SK-N-MC (cell line): Measurements from ENCODE around the gene KCNK13.
"Not testable (repeated sequence)": the region's sequence is repeated elsewhere in the genome, so short reads cannot be mapped to it uniquely, and the experiment has no call there.

Experiments used
- DNase-seq: peaks from one replicate; pipeline ENCODE4 v3.0.0-alpha.2; 2011; ENCODE audit warnings: low read depth, low spot score
- H3K27ac ChIP-seq: fragments of 200-600 bp; sonication (generic); 2 replicates; pipeline ENCODE4 v1.5.1; 2016; ENCODE audit warnings: mixed run types
- H3K36me3 ChIP-seq: fragments of 200-600 bp; sonication (generic); 2 replicates; pipeline ENCODE4 v1.6.1; 2017; ENCODE audit warnings: antibody characterized with exemption, low read length, mixed read lengths; ENCODE audit not compliant: insufficient read depth
- H3K4me3 ChIP-seq: fragments of 200-600 bp; sonication (generic); 2 replicates; pipeline ENCODE4 v1.5.1; 2016
- H3K9ac ChIP-seq: fragments of 200-600 bp; sonication (generic); 2 replicates; pipeline ENCODE4 v1.8.0; 2017; ENCODE audit warnings: mixed run types, mixed read lengths; ENCODE audit not compliant: insufficient read length
- H3K9me3 ChIP-seq: fragments of 200-600 bp; sonication (generic); 2 replicates; pipeline ENCODE4 v1.6.1; 2017; ENCODE audit warnings: low read depth, mild to moderate bottlenecking, antibody characterized with exemption, low read length, moderate library complexity, mixed read lengths
- EZH2 ChIP-seq: fragments of 200-600 bp; sonication (generic); IDR thresholded peaks from one replicate; pipeline ENCODE4 v1.6.1; 2017; ENCODE audit warnings: antibody characterized with exemption
- FOXP2 ChIP-seq: optimal IDR thresholded peaks from 2 replicates; pipeline ENCODE3; 2011; ENCODE audit warnings: mild to moderate bottlenecking, moderate library complexity; ENCODE audit not compliant: insufficient read depth; ENCODE audit errors: extremely low read length, control extremely low read depth
- POLR2AphosphoS5 ChIP-seq: IDR thresholded peaks from 2 replicates; pipeline ENCODE4 v1.6.1; 2012; ENCODE audit warnings: mild to moderate bottlenecking, low read depth, low read length, borderline replicate concordance

Gene KCNK13

GRCh38 chr14:90072350-90072749, 10.6 kb downstream of the KCNK13 start:
- no peaks in the 10 kb centered on the region for H3K9me3 ChIP-seq
- TF ChIP-seq POLR2AphosphoS5 = no peak
- no peak for TF ChIP-seq EZH2
- no peak for TF ChIP-seq FOXP2
- H3K27ac ChIP-seq = no peak overlapping the region
- no peak overlapping the region for H3K4me3 ChIP-seq
- no peaks in the 10 kb centered on the region for H3K36me3 ChIP-seq
- no peak overlapping the region for H3K9ac ChIP-seq
- DNase-seq = no peak

GRCh38 chr14:90079576-90079975, 17.8 kb downstream of the KCNK13 start:
- Histone ChIP-seq H3K27ac (no peak overlapping the region), H3K36me3 (no peaks in the 10 kb centered on the region), H3K9ac (no peak overlapping the region), H3K4me3 (no peak overlapping the region), H3K9me3 (no peaks in the 10 kb centered on the region)
- DNase-seq = no peak
- no peak for TF ChIP-seq POLR2AphosphoS5
- no peak for TF ChIP-seq FOXP2
- TF ChIP-seq EZH2 = no peak

- Histone ChIP-seq H3K27ac (no peak overlapping the region), H3K9me3 (no peaks in the 10 kb centered on the region), H3K4me3 (no peak overlapping the region), H3K9ac (no peak overlapping the region), H3K36me3 (no peaks in the 10 kb centered on the region)
- DNase-seq = no peak
- TF ChIP-seq FOXP2 (no peak), POLR2AphosphoS5 (no peak), EZH2 (no peak)
These were observed 25.6 kb downstream of the KCNK13 start for GRCh38 chr14:90087433-90087832.

- DNase-seq = no peak
- Histone ChIP-seq H3K4me3 (no peak overlapping the region), H3K9me3 (no peaks in the 10 kb centered on the region), H3K9ac (no peak overlapping the region), H3K36me3 (no peaks in the 10 kb centered on the region), H3K27ac (no peak overlapping the region)
- no peak for TF ChIP-seq EZH2
- no peak for TF ChIP-seq POLR2AphosphoS5
- TF ChIP-seq FOXP2 = no peak
These were observed 26.4 kb downstream of the KCNK13 start for GRCh38 chr14:90088176-90088575.

- not testable (repeated sequence) for DNase-seq, H3K9me3 ChIP-seq, H3K4me3 ChIP-seq, H3K9ac ChIP-seq, H3K36me3 ChIP-seq, H3K27ac ChIP-seq
These were observed 27.7 kb downstream of the KCNK13 start for GRCh38 chr14:90089486-90089885.

GRCh38 chr14:90091393-90091792, 29.6 kb downstream of the KCNK13 start:
- DNase-seq = no peak
- TF ChIP-seq FOXP2 (no peak), EZH2 (no peak), POLR2AphosphoS5 (no peak)
- H3K27ac ChIP-seq = no peak overlapping the region
- no peak overlapping the region for H3K4me3 ChIP-seq
- H3K36me3 ChIP-seq = no peaks in the 10 kb centered on the region
- no peaks in the 10 kb centered on the region for H3K9me3 ChIP-seq
- no peak overlapping the region for H3K9ac ChIP-seq

GRCh38 chr14:90093942-90094595, 32.3 kb downstream of the KCNK13 start:
- H3K9ac ChIP-seq = no peak overlapping the region
- no peaks in the 10 kb centered on the region for H3K9me3 ChIP-seq
- H3K4me3 ChIP-seq = no peak overlapping the region
- TF ChIP-seq EZH2 = no peak
- no peak for TF ChIP-seq POLR2AphosphoS5
- TF ChIP-seq FOXP2 = no peak
- no peak for DNase-seq
- H3K27ac ChIP-seq = no peak overlapping the region
- no peaks in the 10 kb centered on the region for H3K36me3 ChIP-seq

GRCh38 chr14:90095096-90095495, 33.3 kb downstream of the KCNK13 start:
- no peak for DNase-seq
- no peak overlapping the region for H3K27ac ChIP-seq
- H3K9me3 ChIP-seq = no peaks in the 10 kb centered on the region
- no peak overlapping the region for H3K4me3 ChIP-seq
- TF ChIP-seq POLR2AphosphoS5 (no peak), EZH2 (no peak), FOXP2 (no peak)
- no peak overlapping the region for H3K9ac ChIP-seq
- no peaks in the 10 kb centered on the region for H3K36me3 ChIP-seq

GRCh38 chr14:90096566-90096965, 34.8 kb downstream of the KCNK13 start:
- no peaks in the 10 kb centered on the region for H3K36me3 ChIP-seq
- H3K27ac ChIP-seq = no peak overlapping the region
- TF ChIP-seq FOXP2 = no peak
- no peak for TF ChIP-seq EZH2
- no peak for TF ChIP-seq POLR2AphosphoS5
- H3K9me3 ChIP-seq = no peaks in the 10 kb centered on the region
- DNase-seq = no peak
- no peak overlapping the region for H3K9ac ChIP-seq
- H3K4me3 ChIP-seq = no peak overlapping the region
